GM23338 (cell line): ENCODE data around the gene CDC14B. TPM values are rescaled to one million over a fixed set of nuclear protein-coding genes. Genes with fewer than 3 reads are reported as not detected.

ENCODE experiments used
- ATAC-seq: fragments of 200-7000 bp; cut with Tn5 transposase; 3 replicates; pipeline ENCODE4 v1.9.1; 2020
- DNase-seq: peaks from one replicate; pipeline ENCODE4 v3.0.0-alpha.2; 2015; ENCODE audit warnings: low spot score
- H2AFZ ChIP-seq: fragments of 200-600 bp; sonication (generic); 2 replicates; pipeline ENCODE4 v1.8.0; 2016; ENCODE audit warnings: antibody characterized with exemption, mild to moderate bottlenecking, moderate library complexity
- H3F3A ChIP-seq: fragments of 200-600 bp; sonication (generic); replicated peaks from 2 replicates; pipeline ENCODE4 v1.8.0; 2017; ENCODE audit warnings: antibody characterized with exemption, mixed run types, low read depth
- H3K27ac ChIP-seq: fragments of 200-600 bp; sonication (generic); 2 replicates; pipeline ENCODE4 v1.6.1; 2016; ENCODE audit warnings: low read depth
- H3K27me3 ChIP-seq: fragments of 200-600 bp; sonication (generic); 2 replicates; pipeline ENCODE4 v1.8.0; 2016; ENCODE audit warnings: mild to moderate bottlenecking, mixed run types, moderate library complexity; ENCODE audit not compliant: insufficient read depth
- H3K36me3 ChIP-seq: fragments of 200-600 bp; sonication (generic); 2 replicates; pipeline ENCODE4 v1.8.0; 2016; ENCODE audit warnings: mild to moderate bottlenecking; ENCODE audit not compliant: insufficient read depth
- H3K4me1 ChIP-seq: fragments of 200-600 bp; sonication (generic); 2 replicates; pipeline ENCODE4 v1.8.0; 2016; ENCODE audit warnings: mild to moderate bottlenecking, moderate library complexity; ENCODE audit not compliant: insufficient read depth
- H3K4me2 ChIP-seq: fragments of 200-600 bp; sonication (generic); 2 replicates; pipeline ENCODE4 v1.7.1; 2017; ENCODE audit warnings: mixed run types
- H3K4me3 ChIP-seq: fragments of 200-600 bp; sonication (generic); 2 replicates; pipeline ENCODE4 v1.6.1; 2016; ENCODE audit warnings: mixed run types
- H3K79me2 ChIP-seq: fragments of 200-600 bp; sonication (generic); replicated peaks from 2 replicates; pipeline ENCODE4 v1.8.0; 2017; ENCODE audit warnings: mild to moderate bottlenecking; ENCODE audit not compliant: insufficient read depth
- H3K9me2 ChIP-seq: fragments of 200-600 bp; sonication (generic); 2 replicates; pipeline ENCODE4 v1.8.0; 2017; ENCODE audit not compliant: insufficient read depth
- H4K20me1 ChIP-seq: fragments of 200-600 bp; sonication (generic); replicated peaks from 2 replicates; pipeline ENCODE4 v1.8.0; 2017; ENCODE audit warnings: mild to moderate bottlenecking; ENCODE audit not compliant: insufficient read depth
- H3K27ac Mint-ChIP-seq: 2 replicates; pipeline ENCODE4 v1.8.0; 2020; ENCODE audit warnings: inconsistent platforms, mild to moderate bottlenecking, moderate library complexity, mixed read lengths
- H3K27me3 Mint-ChIP-seq: 3 replicates; pipeline ENCODE4 v1.8.0; 2022; ENCODE audit warnings: low read depth, mild to moderate bottlenecking, moderate library complexity, mixed read lengths, inconsistent platforms; ENCODE audit not compliant: insufficient read depth, poor library complexity
- H3K36me3 Mint-ChIP-seq: 3 replicates; pipeline ENCODE4 v1.8.0; 2021; ENCODE audit warnings: low read depth, mild to moderate bottlenecking, inconsistent platforms, moderate library complexity, mixed read lengths
- H3K4me1 Mint-ChIP-seq: 3 replicates; pipeline ENCODE4 v1.8.0; 2020; ENCODE audit warnings: mild to moderate bottlenecking, inconsistent platforms, mixed read lengths
- H3K4me3 Mint-ChIP-seq: 3 replicates; pipeline ENCODE4 v1.8.0; 2021; ENCODE audit warnings: moderate library complexity, mild to moderate bottlenecking, inconsistent platforms, mixed read lengths
- H3K9me3 Mint-ChIP-seq: 3 replicates; pipeline ENCODE4 v1.8.0; 2020; ENCODE audit warnings: moderate library complexity, mild to moderate bottlenecking, inconsistent platforms, mixed read lengths
- CREB1 ChIP-seq: fragments of 250-450 bp; sonication (Bioruptor Pico); IDR thresholded peaks from 2 replicates; pipeline ENCODE4 v1.5.0; 2020; ENCODE audit warnings: low read depth, mild to moderate bottlenecking, moderate library complexity
- CTCF ChIP-seq, 2 experiments: fragments of 200-600 bp in 1 of 2; sonication (generic) in 1 of 2; conservative IDR thresholded peaks; 2 replicates each; pipeline versions ENCODE4 v1.5.1 to v1.6.1; 2016 to 2017; ENCODE audit warnings: antibody characterized with exemption in 2 of 2, low read depth in 2 of 2, mild to moderate bottlenecking in 2 of 2, moderate library complexity in 1 of 2
- EZH2 ChIP-seq: fragments of 200-600 bp; sonication (generic); IDR thresholded peaks from one replicate; pipeline ENCODE4 v1.8.0; 2017; ENCODE audit warnings: antibody characterized with exemption, mild to moderate bottlenecking, low read depth; ENCODE audit not compliant: unreplicated experiment
- EZH2phosphoT487 ChIP-seq: fragments of 200-600 bp; sonication (generic); IDR thresholded peaks from one replicate; pipeline ENCODE4 v1.8.1; 2018; ENCODE audit warnings: antibody characterized with exemption; ENCODE audit not compliant: unreplicated experiment
- JUNB ChIP-seq: IDR thresholded peaks from one replicate; pipeline ENCODE4 v1.6.1; 2016; ENCODE audit warnings: antibody characterized with exemption; ENCODE audit not compliant: unreplicated experiment
- NANOG ChIP-seq: IDR thresholded peaks from 2 replicates; pipeline ENCODE4 v1.6.1; 2016; ENCODE audit warnings: antibody characterized with exemption, borderline replicate concordance
- REST ChIP-seq: IDR thresholded peaks from one replicate; pipeline ENCODE4 v1.6.1; 2018; ENCODE audit warnings: antibody characterized with exemption; ENCODE audit not compliant: unreplicated experiment
- STAT1 ChIP-seq: IDR thresholded peaks from one replicate; pipeline ENCODE4 v1.6.1; 2016; ENCODE audit warnings: antibody characterized with exemption; ENCODE audit not compliant: unreplicated experiment
- ZNF114 ChIP-seq: fragments of 250-450 bp; sonication (Bioruptor Pico); IDR thresholded peaks from 2 replicates; pipeline ENCODE4 v1.5.0; 2020; ENCODE audit warnings: mild to moderate bottlenecking, moderate library complexity
- ZNF331 ChIP-seq: fragments of 250-450 bp; sonication (Bioruptor Pico); IDR thresholded peaks from 2 replicates; pipeline ENCODE4 v1.5.0; 2020; ENCODE audit warnings: low read depth, mild to moderate bottlenecking, moderate library complexity
- polyA plus RNA-seq: library from polyadenylated mRNA; unstranded; fragments of >200 nt; fragmentation: Nextera tagmentation; extraction: Ambion mirVana; gene quantifications from 2 replicates; pipeline ENCODE4 v1.2.1, GENCODE V29; 2016
- total RNA-seq: library from RNA; depleted of rRNA; stranded (reverse); fragments of >200 nt; shearing (Covaris generic); gene quantifications from 2 replicates; pipeline ENCODE4 v1.2.3, GENCODE V29; 2014

The CDC14B gene
- total and polyA plus RNA-seq, 2 experiments from 2014 or later, result 12.2 to 52.1 TPM

- TF ChIP-seq CREB1, result no peak
- TF ChIP-seq EZH2phosphoT487, result no peak
- no peak for TF ChIP-seq JUNB
- TF ChIP-seq EZH2, result no peak
- no peak for TF ChIP-seq REST
- no peak for TF ChIP-seq STAT1
- no peak for TF ChIP-seq CTCF (conservative IDR thresholded peaks at IDR 0.05; ENCODE audit: low read depth in 2 of 2)
Observed at GRCh38 chr9:96490534-96491078, 129.0 kb downstream of the CDC14B start (continued).

- no peaks in the 10 kb centered on the region; the same call in 2 of the 3 replicates for H3K9me3 Mint-ChIP-seq
- Histone ChIP-seq H3K27ac (no peak overlapping the region), H3F3A (peaks cover 6% of the 10 kb centered on the region; the same call in 1 of the 2 replicates), H3K9me2 (no peaks in the 10 kb centered on the region), H3K4me1 (0 out of 2 replicates have a peak, but pooled peaks cover 5% of the 10 kb centered on the region), H3K36me3 (peaks cover 4% of the 10 kb centered on the region; the same call in 1 of the 2 replicates), H3K27me3 (no peaks in the 10 kb centered on the region), H3K4me2 (no peak overlapping the region), H2AFZ (no peak overlapping the region), H3K4me3 (no peak overlapping the region), H4K20me1 (no peaks in the 10 kb centered on the region; the same call in 1 of the 2 replicates), H3K79me2 (no peaks in the 10 kb centered on the region)
- H3K36me3 Mint-ChIP-seq, result peaks cover 24% of the 10 kb centered on the region; the same call in 2 of the 3 replicates
- H3K27me3 Mint-ChIP-seq, result peaks cover 7% of the 10 kb centered on the region
- H3K27ac Mint-ChIP-seq, result no peak overlapping the region; the same call in 1 of the 2 replicates
- H3K4me1 Mint-ChIP-seq, result peaks cover 6% of the 10 kb centered on the region; the same call in 1 of the 3 replicates
- ATAC-seq (no peak), DNase-seq (no peak)
- no peak overlapping the region for H3K4me3 Mint-ChIP-seq
- TF ChIP-seq ZNF331 (CRISPR knock-in tag) (no peak), CREB1 (no peak), EZH2 (no peak), ZNF114 (CRISPR knock-in tag) (no peak), NANOG (no peak), CTCF (conservative IDR thresholded peaks at IDR 0.05; ENCODE audit: low read depth in 2 of 2) (no peak)
Observed at GRCh38 chr9:96489482-96489979, 130.1 kb downstream of the CDC14B start.
